Measurements from ENCODE around the gene DNAAF8.

DNAAF8 gene

DNA sequence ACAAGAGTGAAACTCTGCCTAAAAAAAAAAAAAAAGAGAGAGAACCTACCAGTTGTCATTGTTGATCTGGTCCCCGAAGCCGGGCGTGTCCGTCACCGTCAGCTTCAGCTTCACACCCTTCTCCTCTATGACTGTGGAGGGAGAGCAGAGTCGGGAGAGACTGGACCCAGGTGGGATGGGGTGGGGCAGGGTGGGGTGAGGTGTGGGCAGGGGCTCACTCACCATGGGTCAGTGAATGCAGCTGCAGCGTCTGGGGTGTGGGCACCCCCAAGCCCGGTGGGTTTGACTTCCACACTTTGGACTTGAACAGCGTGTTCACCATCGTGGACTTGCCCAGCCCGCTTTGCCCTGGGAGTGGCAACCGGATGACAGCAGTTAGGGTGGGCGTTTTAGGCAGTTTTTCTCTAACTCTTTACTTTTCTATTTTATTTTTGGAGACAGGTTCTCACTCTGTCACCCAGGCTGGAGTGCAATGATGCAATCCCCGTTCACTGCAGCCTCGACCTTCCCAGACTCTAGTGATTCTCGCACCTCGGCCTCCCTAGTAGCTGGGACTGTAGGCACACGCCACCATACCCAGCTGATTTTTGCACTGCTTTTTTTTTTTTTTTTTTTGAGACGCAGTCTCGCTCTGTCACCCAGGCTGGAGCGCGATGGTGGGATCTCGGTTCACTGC, 51.6 kb downstream of the DNAAF8 start:
- no peaks in the 10 kb centered on the region for H4K20me1 ChIP-seq (ENCODE audit: control insufficient read depth, insufficient read depth, low read depth, low read length)
- H3K9me2 ChIP-seq (replicated peaks; ENCODE audit: control insufficient read depth, low read length): no peaks in the 10 kb centered on the region
- H3K27ac ChIP-seq (ENCODE audit: low read depth, low read length): no peak overlapping the region
- H3K4me1 ChIP-seq (ENCODE audit: control insufficient read depth, low read length): no peaks in the 10 kb centered on the region
- TF ChIP-seq, protein P1, sequence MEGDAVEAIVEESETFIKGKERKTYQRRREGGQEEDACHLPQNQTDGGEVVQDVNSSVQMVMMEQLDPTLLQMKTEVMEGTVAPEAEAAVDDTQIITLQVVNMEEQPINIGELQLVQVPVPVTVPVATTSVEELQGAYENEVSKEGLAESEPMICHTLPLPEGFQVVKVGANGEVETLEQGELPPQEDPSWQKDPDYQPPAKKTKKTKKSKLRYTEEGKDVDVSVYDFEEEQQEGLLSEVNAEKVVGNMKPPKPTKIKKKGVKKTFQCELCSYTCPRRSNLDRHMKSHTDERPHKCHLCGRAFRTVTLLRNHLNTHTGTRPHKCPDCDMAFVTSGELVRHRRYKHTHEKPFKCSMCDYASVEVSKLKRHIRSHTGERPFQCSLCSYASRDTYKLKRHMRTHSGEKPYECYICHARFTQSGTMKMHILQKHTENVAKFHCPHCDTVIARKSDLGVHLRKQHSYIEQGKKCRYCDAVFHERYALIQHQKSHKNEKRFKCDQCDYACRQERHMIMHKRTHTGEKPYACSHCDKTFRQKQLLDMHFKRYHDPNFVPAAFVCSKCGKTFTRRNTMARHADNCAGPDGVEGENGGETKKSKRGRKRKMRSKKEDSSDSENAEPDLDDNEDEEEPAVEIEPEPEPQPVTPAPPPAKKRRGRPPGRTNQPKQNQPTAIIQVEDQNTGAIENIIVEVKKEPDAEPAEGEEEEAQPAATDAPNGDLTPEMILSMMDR (IDR thresholded peaks at IDR 0.05; ENCODE audit: low read depth, low read length, poor library complexity, severe bottlenecking): no peak
- TF ChIP-seq EZH2phosphoT487 (IDR thresholded peaks at IDR 0.05; ENCODE audit: borderline replicate concordance, low read length): no peak
- no peaks in the 10 kb centered on the region for H3K79me2 ChIP-seq (ENCODE audit: control insufficient read depth, low read length)
- H3F3A ChIP-seq (ENCODE audit: control insufficient read depth, insufficient read depth): no peaks in the 10 kb centered on the region
- no peak overlapping the region for H3K4me3 ChIP-seq (ENCODE audit: low read length)
- no peaks in the 10 kb centered on the region for H3K9me3 ChIP-seq (ENCODE audit: control insufficient read depth, insufficient read depth, low read length)
- H3K4me2 ChIP-seq (ENCODE audit: low read length): no peak overlapping the region
- no peaks in the 10 kb centered on the region for H3K36me3 ChIP-seq (ENCODE audit: control insufficient read depth, low read length)
- H3K27me3 ChIP-seq (ENCODE audit: control insufficient read depth, low read length): no peaks in the 10 kb centered on the region

DNA sequence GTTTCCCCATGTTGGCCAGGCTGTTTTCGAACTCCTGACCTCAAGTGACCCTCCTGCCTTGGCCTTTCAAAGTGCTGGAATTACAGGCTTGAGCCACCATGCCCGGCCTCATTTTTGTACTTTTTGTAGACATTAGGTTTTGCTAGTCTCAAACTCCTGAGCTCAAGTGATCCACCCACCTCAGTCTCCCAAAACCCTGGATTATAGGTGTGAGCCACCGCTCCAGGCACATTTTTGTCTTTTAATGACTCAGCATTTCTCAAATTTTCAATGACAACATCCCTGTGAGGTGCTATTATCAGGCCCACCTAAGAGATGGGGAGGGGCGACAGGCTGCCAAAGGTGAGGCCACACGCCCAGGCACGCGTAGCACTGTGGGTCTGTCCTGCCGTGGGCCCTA, 52.7 kb downstream of the DNAAF8 start:
- H3K79me2 ChIP-seq (ENCODE audit: control insufficient read depth, low read length): no peaks in the 10 kb centered on the region
- H3K9me3 ChIP-seq (ENCODE audit: control insufficient read depth, insufficient read depth, low read length): no peaks in the 10 kb centered on the region
- H3K4me1 ChIP-seq (ENCODE audit: control insufficient read depth, low read length): no peaks in the 10 kb centered on the region
- no peaks in the 10 kb centered on the region for H3K27me3 ChIP-seq (ENCODE audit: control insufficient read depth, low read length)
- H4K20me1 ChIP-seq (ENCODE audit: control insufficient read depth, insufficient read depth, low read depth, low read length): no peaks in the 10 kb centered on the region
- H3K4me2 ChIP-seq (ENCODE audit: low read length): no peak overlapping the region
- no peaks in the 10 kb centered on the region for H3K36me3 ChIP-seq (ENCODE audit: control insufficient read depth, low read length)
- no peak for TF ChIP-seq EZH2phosphoT487 (IDR thresholded peaks at IDR 0.05; ENCODE audit: borderline replicate concordance, low read length)
- TF ChIP-seq, protein P1 (IDR thresholded peaks at IDR 0.05; ENCODE audit: low read depth, low read length, poor library complexity, severe bottlenecking): no peak
- no peaks in the 10 kb centered on the region for H3K9me2 ChIP-seq (replicated peaks; ENCODE audit: control insufficient read depth, low read length)
- no peak overlapping the region for H3K27ac ChIP-seq (ENCODE audit: low read depth, low read length)
- no peak overlapping the region for H3K4me3 ChIP-seq (ENCODE audit: low read length)
- H3F3A ChIP-seq (ENCODE audit: control insufficient read depth, insufficient read depth): no peaks in the 10 kb centered on the region

DNA sequence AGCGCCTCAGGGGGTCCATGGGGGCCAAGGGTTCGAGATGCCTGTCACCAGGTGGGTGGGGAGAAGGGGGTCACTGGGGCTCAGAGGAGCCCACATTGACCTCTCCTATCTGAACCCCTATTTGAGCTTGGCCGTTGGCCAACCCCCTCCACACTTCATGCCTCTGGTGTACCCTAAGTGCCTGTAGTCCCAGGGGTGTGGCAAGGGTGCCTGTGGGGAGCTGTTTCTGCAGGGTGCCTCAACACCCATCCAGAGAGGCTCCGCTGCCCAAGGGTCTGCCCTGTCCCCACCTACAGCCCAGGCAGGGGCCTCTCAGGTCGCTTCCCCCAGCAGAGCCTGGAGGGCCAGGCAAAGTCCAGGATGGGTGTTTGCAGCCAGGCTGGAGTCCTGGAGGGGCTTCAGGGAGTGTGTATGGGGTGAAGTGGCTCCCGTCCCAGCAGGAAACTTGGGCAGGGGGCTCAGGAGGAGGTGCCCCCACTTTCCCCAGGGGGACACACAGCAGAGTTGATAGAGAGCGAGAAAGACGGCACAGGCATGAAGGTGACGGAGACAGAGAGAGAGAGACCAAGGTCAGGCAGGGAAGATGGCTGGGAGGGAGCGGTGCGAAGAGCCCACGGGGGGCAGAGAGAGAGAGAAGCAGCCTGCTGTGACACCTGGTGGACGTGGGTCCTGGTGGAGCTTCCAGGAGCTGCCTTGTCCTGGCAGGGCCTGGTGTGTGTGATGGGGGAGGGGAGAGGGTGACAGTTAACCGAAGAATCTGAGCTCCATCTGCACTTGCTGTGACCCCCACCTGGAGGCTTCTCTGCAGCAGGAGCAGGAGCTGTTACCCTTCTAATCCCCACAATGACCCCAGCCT, 53.5 kb downstream of the DNAAF8 start, which contains the start of gene SEPTIN12:
SEPTIN12 (minus strand) TSS at position 719 of the 856 bp plus-strand sequence; CDS start at position 19, 700 bp downstream.
- H3K4me2 ChIP-seq (ENCODE audit: low read length): no peak within 1 kb of the TSS
- H3K27ac ChIP-seq (ENCODE audit: low read depth, low read length): no peak within 1 kb of the TSS
- no peaks in the 10 kb centered on the region for H4K20me1 ChIP-seq (ENCODE audit: control insufficient read depth, insufficient read depth, low read depth, low read length)
- H3K4me1 ChIP-seq (ENCODE audit: control insufficient read depth, low read length): no peaks in the 10 kb centered on the region
- no peak within 1 kb of the TSS for H3K4me3 ChIP-seq (ENCODE audit: low read length)
- no peaks in the 10 kb centered on the region for H3K9me2 ChIP-seq (replicated peaks; ENCODE audit: control insufficient read depth, low read length)
- no peaks in the 10 kb centered on the region for H3K79me2 ChIP-seq (ENCODE audit: control insufficient read depth, low read length)
- no peaks in the 10 kb centered on the region for H3F3A ChIP-seq (ENCODE audit: control insufficient read depth, insufficient read depth)
- H3K27me3 ChIP-seq (ENCODE audit: control insufficient read depth, low read length): no peaks in the 10 kb centered on the region
- H3K9me3 ChIP-seq (ENCODE audit: control insufficient read depth, insufficient read depth, low read length): no peaks in the 10 kb centered on the region
- H3K36me3 ChIP-seq (ENCODE audit: control insufficient read depth, low read length): no peaks in the 10 kb centered on the region
- TF ChIP-seq, protein P1 (IDR thresholded peaks at IDR 0.05; ENCODE audit: low read depth, low read length, poor library complexity, severe bottlenecking): no peak
- no peak for TF ChIP-seq EZH2phosphoT487 (IDR thresholded peaks at IDR 0.05; ENCODE audit: borderline replicate concordance, low read length)

All from DOHH2 (cell line).